K562 (cell line): ENCODE measurements around the gene PHLPP2. TPM values are rescaled to one million over a fixed set of nuclear protein-coding genes. Genes with fewer than 3 reads are reported as not detected.

ENCODE experiments used
- ATAC-seq: fragments of 200-7000 bp; cut with Tn5 transposase; 3 replicates; pipeline ENCODE4 v1.9.1; 2020; ENCODE audit warnings: moderate library complexity
- BruUV-seq: library from RNA; stranded (reverse); fragments of 400-500 nt; replicated peaks from 2 replicates; lab custom pipeline; 2021; lab: Mats Ljungman, UMichigan
- CTCF ChIA-PET: fragments of 300-600 bp; formaldehyde crosslinking; extraction: SDS; loops from one replicate; lab custom pipeline; 2021; ENCODE audit warnings: low intra/inter-chr PET ratio; lab: Yijun Ruan, JAX
- POLR2A ChIA-PET: fragments of 300-600, 350-650 bp; sonication (Branson Sonifier 250); formaldehyde crosslinking; extraction: SDS; loops from one replicate; lab custom pipeline; 2021; ENCODE audit warnings: antibody characterized with exemption, inconsistent platforms; lab: Yijun Ruan, JAX
- DNase-seq, 4 experiments: peaks; one replicate each; pipeline versions ENCODE4 v3.0.0 to v3.0.0-alpha.2; 2011 to 2018; ENCODE audit warnings: low spot score in 3 of 4, mixed read lengths in 3 of 4; ENCODE audit errors: extremely low read depth in 1 of 4
- FAIRE-seq: peaks from 2 replicates; lab custom pipeline; 2011; peaks lifted over from hg19 to GRCh38; lab: Jason Lieb, UNC
- H2AFZ ChIP-seq: 2 replicates; pipeline ENCODE4 v1.6.0; 2011; ENCODE audit warnings: low read depth, low read length, control low read depth, inconsistent platforms
- H3K27ac ChIP-seq: fragments of 200-600 bp; 3 replicates; pipeline ENCODE4 v1.8.0; 2011; ENCODE audit warnings: low read depth, mild to moderate bottlenecking, control low read depth, inconsistent platforms, low read length, moderate library complexity, mixed read lengths; ENCODE audit errors: extremely low read depth
- H3K27me3 ChIP-seq, 2 experiments: fragments of 300-600 bp in 1 of 2; 2 replicates in 1 of 2; 3 replicates in 1 of 2; pipeline versions ENCODE4 v1.6.0 to v1.8.0; 2011; ENCODE audit warnings: inconsistent platforms in 2 of 2, low read length in 2 of 2, mild to moderate bottlenecking in 1 of 2, mixed read lengths in 1 of 2, moderate library complexity in 1 of 2; ENCODE audit not compliant: control insufficient read depth in 2 of 2, insufficient read depth in 2 of 2
- H3K36me3 ChIP-seq: fragments of 300-600 bp; 3 replicates; pipeline ENCODE4 v1.8.0; 2011; ENCODE audit warnings: mild to moderate bottlenecking, low read length, inconsistent platforms; ENCODE audit not compliant: control insufficient read depth, insufficient read depth
- H3K4me1 ChIP-seq, 2 experiments: fragments of 200-600 bp in 1 of 2; replicated peaks in 1 of 2; 2 replicates in 1 of 2; 3 replicates in 1 of 2; pipeline versions ENCODE4 v1.5.1 to v1.8.0; 2011; ENCODE audit warnings: inconsistent platforms in 2 of 2, low read length in 2 of 2, mild to moderate bottlenecking in 1 of 2, mixed read lengths in 1 of 2, moderate library complexity in 1 of 2; ENCODE audit not compliant: control insufficient read depth in 2 of 2, insufficient read depth in 2 of 2
- H3K4me2 ChIP-seq: 2 replicates; pipeline ENCODE4 v1.6.1; 2011; ENCODE audit warnings: low read length, control low read depth, inconsistent platforms, mixed read lengths; ENCODE audit not compliant: insufficient read depth
- H3K4me3 ChIP-seq: fragments of 200-600 bp; sonication (generic), shearing (Covaris generic); 2 replicates; pipeline ENCODE4 v1.5.1; 2016; ENCODE audit warnings: control low read depth, inconsistent platforms
- H3K79me2 ChIP-seq: fragments of 200-600 bp; 3 replicates; pipeline ENCODE4 v1.8.0; 2011; ENCODE audit warnings: low read length, inconsistent platforms; ENCODE audit not compliant: control insufficient read depth, insufficient read depth
- H3K9ac ChIP-seq, 2 experiments: 2 replicates each; pipeline versions ENCODE4 v1.6.0 to v1.6.1; 2011; ENCODE audit warnings: low read depth in 2 of 2, low read length in 2 of 2, control low read depth in 1 of 2, inconsistent platforms in 1 of 2, mild to moderate bottlenecking in 1 of 2, mixed read lengths in 1 of 2; ENCODE audit not compliant: insufficient read depth in 1 of 2
- H3K9me1 ChIP-seq: one replicate; pipeline ENCODE4 v1.6.0; 2011; ENCODE audit warnings: inconsistent platforms, mild to moderate bottlenecking, low read length, moderate library complexity; ENCODE audit not compliant: control insufficient read depth, insufficient read depth
- H3K9me3 ChIP-seq: replicated peaks from 2 replicates; pipeline ENCODE4 v1.5.1; 2011; ENCODE audit warnings: low read depth, low read length, inconsistent platforms; ENCODE audit not compliant: control insufficient read depth, insufficient read depth
- H4K20me1 ChIP-seq: replicated peaks from 2 replicates; pipeline ENCODE4 v1.6.1; 2011; ENCODE audit warnings: low read length, inconsistent platforms, mixed read lengths; ENCODE audit not compliant: control insufficient read depth, insufficient read depth
- FOXK2 ChIP-seq, 2 experiments: fragments of 450-650 bp; IDR thresholded peaks in 1 of 2; conservative IDR thresholded peaks in 1 of 2; 2 replicates each; pipeline ENCODE4 v1.6.1; 2016; ENCODE audit warnings: low read depth in 2 of 2, mild to moderate bottlenecking in 1 of 2
- PTTG1 ChIP-seq: fragments of 450-650 bp; IDR thresholded peaks from 2 replicates; pipeline ENCODE4 v1.6.1; 2016; ENCODE audit warnings: low read depth, mild to moderate bottlenecking, missing genetic modification characterization, missing compliant biosample characterization
- U2AF2 ChIP-seq: fragments of 200-400 bp; formaldehyde crosslinking; optimal IDR thresholded peaks from 2 replicates; pipeline ENCODE3; 2017; ENCODE audit warnings: low read depth, mild to moderate bottlenecking, low read length
- WGBS: fragments of 100-300 bp; shearing (Covaris generic); methylation state at CpG from one replicate; pipeline ENCODE4 v1.1.6; 2016; ENCODE audit warnings: low coverage, mixed read lengths; ENCODE audit not compliant: insufficient coverage; ENCODE audit errors: missing lambda C conversion rate; 5-methylcytosine and 5-hydroxymethylcytosine counted together
- in situ Hi-C: fragments of 300-500 bp; cut with MboI; formaldehyde crosslinking; loops from 4 replicates; pipeline ENCODE4 v1.15.0; 2018; ENCODE audit warnings: inconsistent platforms, mixed read lengths
- intact Hi-C: fragments of 100-400 bp; cut with micrococcal nuclease; formaldehyde crosslinking; loops from 2 replicates; pipeline ENCODE4 v1.14.2; 2022
- polyA plus RNA-seq, 8 experiments: library from polyadenylated mRNA; depleted of rRNA in 4 of 8; stranded (reverse) in 5 of 8; unstranded in 3 of 8; fragments of >200 nt; fragmentation: Nextera tagmentation in 2 of 8; fragmentation: Illumina TruSeq in 1 of 8; extraction: Ambion mirVana in 2 of 8; extraction: Trizol in 1 of 8; gene quantifications; 2 replicates each; pipeline versions ENCODE4 v1.2.1 to v1.2.3, GENCODE V29; 2011 to 2014; ENCODE audit warnings: inconsistent platforms in 1 of 8, missing spikeins in 1 of 8
- total RNA-seq, 7 experiments: library from RNA; depleted of rRNA in 6 of 7; stranded (reverse); fragments of >200 nt in 6 of 7; fragmentation: Illumina TruSeq in 2 of 7; extraction: Trizol in 2 of 7; gene quantifications; 2 replicates each; pipeline versions ENCODE4 v1.2.1 to v1.2.3, GENCODE V29; 2011 to 2021; ENCODE audit warnings: low replicate concordance in 1 of 7

The PHLPP2 gene
- total and polyA plus RNA-seq, 9 of the 15 experiments (the other 6 are each of a cell fraction or from before 2014, with no cell fraction given), result 0.60 to 7.1 (median 2.6) TPM

GRCh38 chr16:71674229-71674628, 50.3 kb downstream of the PHLPP2 start:
- Histone ChIP-seq H3K4me3 (no peak overlapping the region), H3K9ac (no peak overlapping the region), H2AFZ (no peak overlapping the region), H3K4me2 (no peak overlapping the region), H4K20me1 (no peaks in the 10 kb centered on the region), H3K9me1 (no peaks in the 10 kb centered on the region), H3K27me3 (no peaks in the 10 kb centered on the region), H3K36me3 (peaks cover 30% of the 10 kb centered on the region; the same call in 2 of the 3 replicates), H3K79me2 (no peaks in the 10 kb centered on the region), H3K4me1 (no peaks in the 10 kb centered on the region), H3K9me3 (no peaks in the 10 kb centered on the region), H3K27ac (no peak overlapping the region)
- POLR2A ChIA-PET, result no interaction called here
- no TSS peak for BruUV-seq
- 56% methylated on average over 2 of the region's 2 CpGs for WGBS
- ATAC-seq (no peak), DNase-seq (no peak), FAIRE-seq (no peak)
- intact Hi-C loops, result no loop called here
- TF ChIP-seq PTTG1 (tag) (no peak), U2AF2 (no peak)
- in situ Hi-C loops, result no loop called here
- CTCF ChIA-PET, result no interaction called here

- no peak for TF ChIP-seq FOXK2 (conservative IDR thresholded peaks at IDR 0.05 in 1 of 2, IDR thresholded peaks at IDR 0.05 in 1 of 2; ENCODE audit: low read depth in 2 of 2)
- TF ChIP-seq, all 486 proteins: peak for 0
- Histone ChIP-seq H4K20me1 (no peaks in the 10 kb centered on the region), H3K4me3 (no peak overlapping the region), H3K27me3 (no peaks in the 10 kb centered on the region), H3K9me1 (no peaks in the 10 kb centered on the region), H3K36me3 (peaks cover 36% of the 10 kb centered on the region; the same call in 2 of the 3 replicates), H3K79me2 (no peaks in the 10 kb centered on the region), H3K27ac (no peak overlapping the region), H3K9ac (no peak overlapping the region), H3K4me2 (no peak overlapping the region), H3K9me3 (no peaks in the 10 kb centered on the region), H2AFZ (no peak overlapping the region), H3K4me1 (no peaks in the 10 kb centered on the region)
- ATAC-seq (no peak), DNase-seq (no peak), FAIRE-seq (no peak)
- intact Hi-C loops, result no loop called here
- in situ Hi-C loops, result no loop called here
- BruUV-seq, result no TSS peak
- 87% methylated on average over 1 of the region's 1 CpG for WGBS
- ChIA-PET POLR2A (no interaction called here), CTCF (no interaction called here)
These were observed 50.9 kb downstream of the PHLPP2 start for GRCh38 chr16:71673582-71673973.
